Neuronal stem cell (in vitro differentiated cells): ENCODE data around the gene CNNM4.

Source experiments
- DNase-seq: peaks from one replicate; pipeline ENCODE4 v3.0.0-alpha.2; 2013; ENCODE audit warnings: low spot score
- H2AFZ ChIP-seq: one replicate; pipeline ENCODE4 v1.6.1; 2013; ENCODE audit warnings: mild to moderate bottlenecking, low read length, inconsistent platforms
- H2AK5ac ChIP-seq: 2 replicates; pipeline ENCODE4 v1.6.1; 2013; ENCODE audit warnings: low read depth, mild to moderate bottlenecking, inconsistent platforms, low read length, moderate library complexity, mixed read lengths
- H2BK120ac ChIP-seq: 2 replicates; pipeline ENCODE4 v1.6.1; 2013; ENCODE audit warnings: low read depth, mild to moderate bottlenecking, inconsistent platforms, low read length, moderate library complexity, mixed read lengths
- H2BK12ac ChIP-seq: one replicate; pipeline ENCODE4 v1.6.1; 2013; ENCODE audit warnings: low read length, inconsistent platforms
- H2BK15ac ChIP-seq: 2 replicates; pipeline ENCODE4 v1.6.1; 2013; ENCODE audit warnings: mild to moderate bottlenecking, low read length, inconsistent platforms, mixed read lengths
- H2BK5ac ChIP-seq: one replicate; pipeline ENCODE4 v1.6.1; 2013; ENCODE audit warnings: inconsistent platforms, mild to moderate bottlenecking, low read length, moderate library complexity
- H3K14ac ChIP-seq: one replicate; pipeline ENCODE4 v1.6.1; 2013; ENCODE audit warnings: low read length, inconsistent platforms
- H3K18ac ChIP-seq: 2 replicates; pipeline ENCODE4 v1.6.1; 2013; ENCODE audit warnings: low read length, inconsistent platforms
- H3K23ac ChIP-seq: 2 replicates; pipeline ENCODE4 v1.6.1; 2013; ENCODE audit warnings: low read depth, mild to moderate bottlenecking, mixed read lengths, low read length, inconsistent platforms; ENCODE audit not compliant: poor library complexity
- H3K27ac ChIP-seq: replicated peaks from 3 replicates; pipeline ENCODE4 v1.5.1; 2013; ENCODE audit warnings: low read length, inconsistent platforms
- H3K27me3 ChIP-seq, 3 experiments: 2 replicates each; pipeline ENCODE4 v1.6.1; 2013; ENCODE audit warnings: low read length in 3 of 3, mild to moderate bottlenecking in 2 of 3, inconsistent platforms in 1 of 3, low read depth in 1 of 3, mixed read lengths in 1 of 3, moderate library complexity in 1 of 3; ENCODE audit not compliant: control insufficient read depth in 3 of 3, insufficient read depth in 3 of 3
- H3K36me3 ChIP-seq, 2 donors: replicated peaks in 1 of 2; 2 replicates each; pipeline ENCODE4 v1.6.1; 2013; ENCODE audit warnings: low read length in 2 of 2; ENCODE audit not compliant: control insufficient read depth in 2 of 2, insufficient read depth in 2 of 2
- H3K4ac ChIP-seq: 2 replicates; pipeline ENCODE4 v1.6.1; 2013; ENCODE audit warnings: inconsistent platforms, mild to moderate bottlenecking, low read length, moderate library complexity
- H3K4me1 ChIP-seq, 2 donors: 1 replicate in 1 of 2; 2 replicates in 1 of 2; pipeline ENCODE4 v1.6.1; 2013; ENCODE audit warnings: low read length in 2 of 2, low read depth in 1 of 2; ENCODE audit not compliant: control insufficient read depth in 2 of 2, insufficient read depth in 1 of 2
- H3K4me2 ChIP-seq: one replicate; pipeline ENCODE4 v1.6.1; 2013; ENCODE audit warnings: mild to moderate bottlenecking, low read length, inconsistent platforms; ENCODE audit not compliant: insufficient read depth, poor library complexity, severe bottlenecking
- H3K4me3 ChIP-seq, 2 donors: 2 replicates each; pipeline ENCODE4 v1.5.1; 2013; ENCODE audit warnings: low read length in 2 of 2, mild to moderate bottlenecking in 2 of 2, inconsistent platforms in 1 of 2, moderate library complexity in 1 of 2
- H3K79me1 ChIP-seq: one replicate; pipeline ENCODE4 v1.6.1; 2013; ENCODE audit warnings: low read depth, mild to moderate bottlenecking, inconsistent platforms, low read length, moderate library complexity
- H3K9ac ChIP-seq: one replicate; pipeline ENCODE4 v1.6.1; 2013; ENCODE audit warnings: mild to moderate bottlenecking, low read depth, low read length, inconsistent platforms; ENCODE audit not compliant: poor library complexity
- H3K9me3 ChIP-seq, 2 donors: replicated peaks in 1 of 2; 2 replicates each; pipeline versions ENCODE3 to v1.6.1; 2013; ENCODE audit warnings: low read length in 2 of 2, mild to moderate bottlenecking in 2 of 2, inconsistent platforms in 1 of 2, low read depth in 1 of 2, mixed read lengths in 1 of 2, moderate library complexity in 1 of 2; ENCODE audit not compliant: control insufficient read depth in 2 of 2, insufficient read depth in 1 of 2
- H4K8ac ChIP-seq: one replicate; pipeline ENCODE4 v1.6.1; 2013; ENCODE audit warnings: low read depth, mild to moderate bottlenecking, inconsistent platforms, low read length, moderate library complexity
- H4K91ac ChIP-seq: one replicate; pipeline ENCODE4 v1.6.1; 2013; ENCODE audit warnings: low read length, low read depth, mild to moderate bottlenecking, inconsistent platforms; ENCODE audit not compliant: poor library complexity
- WGBS, 2 donors: extraction: QIAGEN DNeasy Blood & Tissue Kit; methylation state at CpG; one replicate each; pipeline ENCODE4 v1.1.7; 2013; ENCODE audit warnings: missing lambda C conversion rate in 2 of 2, mixed read lengths in 1 of 2; ENCODE audit not compliant: insufficient read length in 2 of 2, insufficient replicate concordance in 1 of 2; ENCODE audit errors: extremely low coverage in 2 of 2; 5-methylcytosine and 5-hydroxymethylcytosine counted together

The CNNM4 gene

DNA sequence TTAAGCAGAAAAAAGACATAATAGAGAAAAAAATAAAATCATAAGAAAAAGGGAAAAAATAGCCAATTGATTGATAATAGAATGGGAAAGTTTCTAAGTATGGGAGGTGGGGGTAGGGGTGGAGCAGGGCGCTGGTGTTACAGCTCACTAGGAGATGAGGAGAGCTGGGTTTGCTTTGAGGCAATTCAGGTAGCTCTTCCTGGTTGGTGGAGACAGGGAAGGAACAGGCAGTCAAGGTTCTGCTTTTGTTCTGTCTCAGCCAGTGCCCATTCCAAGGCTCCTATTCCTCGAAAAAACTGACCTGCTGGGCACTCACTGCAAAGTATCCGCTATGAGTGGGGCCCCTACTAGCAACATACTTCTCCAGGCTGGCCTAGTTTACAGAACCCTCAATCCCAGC, 1.7 kb upstream of the CNNM4 start:
- Histone ChIP-seq H4K8ac (no peak overlapping the region), H3K14ac (no peak overlapping the region), H3K27me3 (no peaks in the 10 kb centered on the region), H2BK5ac (no peak overlapping the region), H2BK15ac (no peak overlapping the region), H3K4me2 (no peak overlapping the region), H3K4me3 (no peak overlapping the region), H3K27ac (no peak overlapping the region), H3K18ac (no peak overlapping the region), H3K9ac (no peak overlapping the region), H4K91ac (no peak overlapping the region), H2BK12ac (no peak overlapping the region), H3K79me1 (peaks cover 4% of the 10 kb centered on the region), H3K23ac (no peak overlapping the region), H3K4ac (no peak overlapping the region), H3K9me3 (peaks cover 0 to 2% of the 10 kb centered on the region in 2 donors), H2AK5ac (no peak overlapping the region), H2AFZ (peak overlapping the region; percentile 44), H2BK120ac (no peak overlapping the region), H3K36me3 (no peaks in the 10 kb centered on the region), H3K4me1 (peaks cover 22 to 24% of the 10 kb centered on the region in 2 donors)
- no CpG with 5 or more reads among the region's 3 CpGs for WGBS, 2 donors
- no peak for DNase-seq

DNA sequence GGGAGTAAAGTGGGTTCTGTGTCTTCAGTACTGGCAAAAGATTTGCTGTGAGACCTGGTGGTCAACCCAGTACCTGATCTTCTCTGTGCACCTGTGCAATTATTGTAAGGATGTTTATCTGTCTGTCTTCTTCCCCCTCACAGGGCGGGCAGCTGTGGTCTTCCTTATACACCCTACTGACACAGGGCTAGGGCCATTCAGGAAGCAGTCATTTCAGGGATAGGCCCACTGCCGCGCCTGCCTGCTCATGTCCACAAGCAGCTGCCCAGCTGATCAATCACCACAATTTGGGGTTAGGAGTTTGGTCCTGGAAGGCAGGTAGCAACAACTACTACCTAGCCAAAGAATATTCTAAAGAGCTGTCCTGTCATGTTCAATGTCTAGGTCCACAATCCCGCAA, 1.2 kb upstream of the CNNM4 start:
- no peak for DNase-seq
- Histone ChIP-seq H2BK15ac (no peak overlapping the region), H4K91ac (no peak overlapping the region), H2BK5ac (no peak overlapping the region), H3K9ac (peak overlapping the region; percentile 5), H3K4me2 (no peak overlapping the region), H3K27ac (no peak overlapping the region), H3K36me3 (no peaks in the 10 kb centered on the region), H3K79me1 (peaks cover 5% of the 10 kb centered on the region), H3K18ac (no peak overlapping the region), H3K4me1 (peaks cover 26 to 27% of the 10 kb centered on the region in 2 donors), H2BK12ac (no peak overlapping the region), H3K4me3 (no peak overlapping the region), H2BK120ac (no peak overlapping the region), H4K8ac (no peak overlapping the region), H3K27me3 (no peaks in the 10 kb centered on the region), H3K23ac (no peak overlapping the region), H3K9me3 (peaks cover 0 to 2% of the 10 kb centered on the region in 2 donors), H3K4ac (no peak overlapping the region), H2AFZ (no peak overlapping the region), H3K14ac (no peak overlapping the region), H2AK5ac (peak overlapping the region; percentile 54)
- no CpG with 5 or more reads among the region's 4 CpGs for WGBS, 2 donors

DNA sequence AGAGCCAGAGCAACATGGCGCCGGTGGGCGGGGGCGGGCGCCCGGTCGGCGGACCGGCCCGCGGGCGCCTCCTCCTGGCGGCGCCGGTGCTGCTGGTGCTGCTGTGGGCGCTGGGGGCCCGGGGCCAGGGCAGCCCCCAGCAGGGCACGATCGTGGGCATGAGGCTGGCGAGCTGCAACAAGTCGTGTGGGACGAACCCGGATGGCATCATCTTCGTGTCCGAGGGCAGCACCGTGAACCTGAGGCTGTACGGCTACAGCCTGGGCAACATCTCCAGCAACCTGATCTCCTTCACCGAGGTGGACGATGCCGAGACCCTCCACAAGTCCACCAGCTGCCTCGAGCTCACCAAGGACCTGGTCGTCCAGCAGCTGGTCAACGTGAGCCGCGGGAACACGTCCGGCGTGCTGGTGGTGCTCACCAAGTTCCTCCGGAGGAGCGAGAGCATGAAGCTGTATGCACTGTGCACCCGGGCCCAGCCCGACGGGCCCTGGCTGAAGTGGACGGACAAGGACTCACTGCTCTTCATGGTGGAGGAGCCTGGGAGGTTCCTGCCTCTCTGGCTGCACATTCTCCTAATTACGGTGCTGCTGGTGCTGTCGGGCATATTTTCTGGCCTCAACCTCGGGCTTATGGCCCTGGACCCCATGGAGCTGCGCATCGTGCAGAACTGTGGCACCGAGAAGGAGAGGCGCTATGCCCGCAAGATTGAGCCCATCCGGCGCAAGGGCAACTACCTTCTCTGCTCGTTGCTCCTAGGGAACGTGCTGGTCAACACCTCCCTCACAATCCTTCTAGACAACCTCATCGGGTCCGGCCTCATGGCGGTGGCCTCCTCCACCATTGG, 507 bp downstream of the CNNM4 start:
- Histone ChIP-seq H2BK120ac (peak overlapping the region; percentile 56), H3K18ac (peak overlapping the region; percentile 95), H3K27ac (peak overlapping the region; percentile 72), H2AFZ (peak overlapping the region; percentile 82), H3K4me2 (peak overlapping the region; percentile 66), H2BK12ac (peak overlapping the region; percentile 24), H3K4ac (peak overlapping the region; percentile 86), H3K9me3 (peaks cover 0 to 2% of the 10 kb centered on the region in 2 donors), H3K9ac (peak overlapping the region; percentile 95), H3K14ac (peak overlapping the region; percentile 87), H4K91ac (peak overlapping the region; percentile 86), H3K23ac (peak overlapping the region; percentile 98), H3K27me3 (no peaks in the 10 kb centered on the region), H3K4me1 (peaks cover 26 to 27% of the 10 kb centered on the region in 2 donors), H2AK5ac (peak overlapping the region; percentile 99), H2BK5ac (peak overlapping the region; percentile 69), H4K8ac (peak overlapping the region; percentile 83), H3K36me3 (no peaks in the 10 kb centered on the region), H2BK15ac (peak overlapping the region; percentile 96), H3K4me3 (peak overlapping the region; percentile 52 to 93), H3K79me1 (peaks cover 6% of the 10 kb centered on the region)
- no peak for DNase-seq
- WGBS, 2 donors = no CpG with 5 or more reads among the region's 59 CpGs

GRCh38 chr2:96762529-96763311, 2.0 kb downstream of the CNNM4 start:
- Histone ChIP-seq H3K14ac (no peak overlapping the region), H4K91ac (no peak overlapping the region), H2AK5ac (no peak overlapping the region), H2BK12ac (no peak overlapping the region), H2BK5ac (no peak overlapping the region), H3K9ac (no peak overlapping the region), H3K4me2 (peak overlapping the region; percentile 66), H3K4ac (no peak overlapping the region), H2BK15ac (no peak overlapping the region), H3K23ac (no peak overlapping the region), H4K8ac (no peak overlapping the region), H3K79me1 (peaks cover 9% of the 10 kb centered on the region), H2AFZ (peak overlapping the region; percentile 39), H3K27ac (peak overlapping the region; percentile 71), H3K27me3 (no peaks in the 10 kb centered on the region), H3K4me3 (peak overlapping the region; percentile 28 to 73), H3K4me1 (peaks cover 26 to 27% of the 10 kb centered on the region in 2 donors), H3K9me3 (peaks cover 0 to 5% of the 10 kb centered on the region in 2 donors), H3K36me3 (peaks cover 0 to 3% of the 10 kb centered on the region in 2 donors), H3K18ac (no peak overlapping the region), H2BK120ac (no peak overlapping the region)
- DNase-seq = peak; percentile 76
- WGBS, 2 donors = no CpG with 5 or more reads among the region's 15 CpGs
